H1 (cell line): Measurements from ENCODE around the gene MSANTD2. TPM values are rescaled to one million over a fixed set of nuclear protein-coding genes. Genes with fewer than 3 reads are reported as not detected.

ENCODE experiments used
- CTCF ChIA-PET: fragments of 300-600 bp; sonication (Branson Sonifier 250); formaldehyde crosslinking; loops from one replicate; lab custom pipeline; 2021; ENCODE audit not compliant: partially characterized antibody; lab: Charles Lee
- POLR2A ChIA-PET: fragments of 300-600 bp; sonication (Branson Sonifier 250); formaldehyde crosslinking; loops from one replicate; lab custom pipeline; 2021; ENCODE audit warnings: inconsistent platforms; ENCODE audit not compliant: partially characterized antibody; lab: Charles Lee
- DNase-seq, 2 experiments: peaks; one replicate each; pipeline versions ENCODE4 v3.0.0 to v3.0.0-alpha.2; 2010 to 2022; ENCODE audit warnings: low spot score in 2 of 2, low read depth in 1 of 2, mixed read lengths in 1 of 2
- FAIRE-seq: peaks from 2 replicates; lab custom pipeline; 2011; peaks lifted over from hg19 to GRCh38; lab: Jason Lieb, UNC
- H2AFZ ChIP-seq: 2 replicates; pipeline ENCODE4 v1.8.1; 2012; ENCODE audit warnings: low read length, inconsistent platforms
- H2AK5ac ChIP-seq: 2 replicates; pipeline ENCODE4 v1.6.1; 2013; ENCODE audit warnings: low read depth, low read length
- H2BK120ac ChIP-seq: replicated peaks from 2 replicates; pipeline ENCODE3; 2013; ENCODE audit warnings: low read depth, low read length, inconsistent platforms
- H2BK12ac ChIP-seq: 2 replicates; pipeline ENCODE4 v1.6.1; 2013; ENCODE audit warnings: low read depth, low read length
- H2BK15ac ChIP-seq: 2 replicates; pipeline ENCODE4 v1.6.1; 2013; ENCODE audit warnings: low read length
- H2BK20ac ChIP-seq: 2 replicates; pipeline ENCODE4 v1.6.1; 2013; ENCODE audit warnings: low read length
- H2BK5ac ChIP-seq: 2 replicates; pipeline ENCODE4 v1.6.1; 2013; ENCODE audit warnings: low read depth, low read length
- H3K14ac ChIP-seq: 2 replicates; pipeline ENCODE4 v1.6.1; 2013; ENCODE audit warnings: inconsistent platforms; ENCODE audit not compliant: insufficient read length
- H3K18ac ChIP-seq: 2 replicates; pipeline ENCODE4 v1.6.1; 2013; ENCODE audit warnings: low read length; ENCODE audit errors: extremely low read depth
- H3K23ac ChIP-seq: 2 replicates; pipeline ENCODE4 v1.6.1; 2013; ENCODE audit warnings: inconsistent platforms; ENCODE audit not compliant: insufficient read length
- H3K23me2 ChIP-seq: 2 replicates; pipeline ENCODE4 v1.6.1; 2013; ENCODE audit warnings: low read depth, low read length
- H3K27ac ChIP-seq: 2 replicates; pipeline ENCODE4 v1.6.1; 2011; ENCODE audit warnings: low read depth, low read length, inconsistent platforms
- H3K27me3 ChIP-seq, 4 experiments: replicated peaks in 1 of 4; 1 replicate in 1 of 4; 2 replicates in 3 of 4; pipeline versions ENCODE4 v1.6.1 to v1.8.1; 2011 to 2013; ENCODE audit warnings: low read length in 3 of 4, mild to moderate bottlenecking in 3 of 4, inconsistent platforms in 2 of 4, mixed read lengths in 2 of 4, moderate library complexity in 1 of 4; ENCODE audit not compliant: control insufficient read depth in 3 of 4, insufficient read depth in 3 of 4; ENCODE audit errors: extremely low read depth in 1 of 4
- H3K36me3 ChIP-seq, 4 experiments: 2 replicates each; pipeline versions ENCODE4 v1.6.1 to v1.8.1; 2011 to 2013; ENCODE audit warnings: mild to moderate bottlenecking in 4 of 4, low read length in 3 of 4, moderate library complexity in 2 of 4, control low read depth in 1 of 4, inconsistent platforms in 1 of 4; ENCODE audit not compliant: insufficient read depth in 4 of 4, control insufficient read depth in 2 of 4
- H3K4ac ChIP-seq: replicated peaks from 2 replicates; pipeline ENCODE3; 2013; ENCODE audit warnings: low read length, low read depth, mixed read lengths, inconsistent platforms; ENCODE audit not compliant: insufficient read length
- H3K4me1 ChIP-seq, 4 experiments: replicated peaks in 1 of 4; 1 replicate in 1 of 4; 2 replicates in 3 of 4; pipeline versions ENCODE4 v1.6.1 to v1.8.1; 2011 to 2013; ENCODE audit warnings: low read length in 3 of 4, inconsistent platforms in 2 of 4, mixed read lengths in 1 of 4; ENCODE audit not compliant: insufficient read depth in 4 of 4, control insufficient read depth in 3 of 4
- H3K4me2 ChIP-seq, 2 experiments: 2 replicates each; pipeline versions ENCODE4 v1.6.1 to v1.8.1; 2011 to 2013; ENCODE audit warnings: low read depth in 2 of 2, low read length in 2 of 2, control low read depth in 1 of 2, inconsistent platforms in 1 of 2, mild to moderate bottlenecking in 1 of 2; ENCODE audit not compliant: insufficient read depth in 1 of 2
- H3K4me3 ChIP-seq, 4 experiments: fragments of 200-600, 300-600 bp in 1 of 4; sonication (generic), shearing (Covaris generic), sonication (Bioruptor Twin) in 1 of 4; 2 replicates each; pipeline versions ENCODE4 v1.5.1 to v1.8.1; 2011 to 2016; ENCODE audit warnings: low read length in 4 of 4, low read depth in 3 of 4, control low read depth in 2 of 4, inconsistent platforms in 2 of 4, mild to moderate bottlenecking in 2 of 4, mixed read lengths in 1 of 4, moderate library complexity in 1 of 4; ENCODE audit not compliant: insufficient read depth in 2 of 4; ENCODE audit errors: extremely low read depth in 1 of 4
- H3K56ac ChIP-seq: replicated peaks from 2 replicates; pipeline ENCODE3; 2013; ENCODE audit warnings: low read depth, mild to moderate bottlenecking, mixed read lengths, low read length, inconsistent platforms; ENCODE audit not compliant: insufficient read length
- H3K79me1 ChIP-seq: 2 replicates; pipeline ENCODE4 v1.6.1; 2013; ENCODE audit warnings: low read depth, low read length, control low read depth
- H3K79me2 ChIP-seq, 2 experiments: 2 replicates each; pipeline versions ENCODE4 v1.6.1 to v1.8.1; 2012 to 2013; ENCODE audit warnings: low read length in 2 of 2, mild to moderate bottlenecking in 2 of 2, inconsistent platforms in 1 of 2; ENCODE audit not compliant: insufficient read depth in 2 of 2, control insufficient read depth in 1 of 2
- H3K9ac ChIP-seq, 4 experiments: replicated peaks in 1 of 4; 1 replicate in 1 of 4; 2 replicates in 3 of 4; pipeline versions ENCODE4 v1.6.1 to v1.8.1; 2011 to 2013; ENCODE audit warnings: low read depth in 3 of 4, low read length in 3 of 4, control low read depth in 2 of 4, mild to moderate bottlenecking in 2 of 4, moderate library complexity in 2 of 4, inconsistent platforms in 1 of 4; ENCODE audit errors: extremely low read depth in 1 of 4
- H3K9me3 ChIP-seq, 2 experiments: 2 replicates each; pipeline versions ENCODE4 v1.6.1 to v1.8.1; 2012 to 2013; ENCODE audit warnings: mild to moderate bottlenecking in 2 of 2, moderate library complexity in 2 of 2, control low read depth in 1 of 2, inconsistent platforms in 1 of 2, low read depth in 1 of 2, low read length in 1 of 2, mixed read lengths in 1 of 2; ENCODE audit not compliant: insufficient read depth in 2 of 2
- H4K20me1 ChIP-seq, 2 experiments: replicated peaks in 1 of 2; 2 replicates each; pipeline versions ENCODE3 to v1.8.1; 2011 to 2013; ENCODE audit warnings: inconsistent platforms in 2 of 2, low read length in 2 of 2, mild to moderate bottlenecking in 1 of 2; ENCODE audit not compliant: insufficient read depth in 2 of 2, control insufficient read depth in 1 of 2
- H4K5ac ChIP-seq: 2 replicates; pipeline ENCODE4 v1.6.1; 2013; ENCODE audit warnings: low read length, low read depth, mixed read lengths, inconsistent platforms; ENCODE audit not compliant: insufficient read length
- H4K8ac ChIP-seq: 2 replicates; pipeline ENCODE4 v1.8.0; 2013; ENCODE audit warnings: mild to moderate bottlenecking, moderate library complexity, low read length, inconsistent platforms; ENCODE audit not compliant: insufficient read depth; ENCODE audit errors: extremely low read depth
- H4K91ac ChIP-seq: replicated peaks from 2 replicates; pipeline ENCODE3; 2013; ENCODE audit warnings: low read length, mixed read lengths, inconsistent platforms; ENCODE audit not compliant: insufficient read length
- ATF3 ChIP-seq: IDR thresholded peaks from 2 replicates; pipeline ENCODE4 v1.6.1; 2011; ENCODE audit warnings: low read depth, mild to moderate bottlenecking, low read length; ENCODE audit not compliant: insufficient read depth
- BCL11A ChIP-seq, 2 experiments: IDR thresholded peaks; one replicate each; pipeline ENCODE4 v1.6.1; 2011; ENCODE audit warnings: low read depth in 2 of 2, low read length in 2 of 2, mild to moderate bottlenecking in 2 of 2
- EZH2 ChIP-seq: fragments of 200-600 bp; sonication (generic); IDR thresholded peaks from 2 replicates; pipeline ENCODE4 v1.7.1; 2012; ENCODE audit warnings: low read depth, mild to moderate bottlenecking, moderate library complexity, low read length, inconsistent platforms; ENCODE audit not compliant: severe bottlenecking
- RNF2 ChIP-seq: fragments of 200-900, 300-1000 bp; sonication (generic); IDR thresholded peaks from 2 replicates; pipeline ENCODE4 v1.7.1; 2016; ENCODE audit warnings: borderline replicate concordance, low read depth, mild to moderate bottlenecking, antibody characterized with exemption, low read length; ENCODE audit not compliant: poor library complexity, severe bottlenecking; ENCODE audit errors: missing control alignments
- SUZ12 ChIP-seq: fragments of 200-600 bp; sonication (generic); IDR thresholded peaks from 2 replicates; pipeline ENCODE4 v1.6.1; 2012; ENCODE audit warnings: mild to moderate bottlenecking, inconsistent platforms, low read length, moderate library complexity, mixed read lengths
- TAF1 ChIP-seq: IDR thresholded peaks from 2 replicates; pipeline ENCODE4 v1.6.1; 2011; ENCODE audit warnings: mild to moderate bottlenecking, low read depth, low read length
- WGBS, 2 experiments: shearing (Covaris generic) in 1 of 2; methylation state at CpG; one replicate each; pipeline versions ENCODE4 v1.1.6 to v1.1.7; 2013 to 2015; ENCODE audit warnings: low lambda C conversion rate in 2 of 2, mixed read lengths in 2 of 2, inconsistent platforms in 1 of 2, low coverage in 1 of 2, missing lambda C conversion rate in 1 of 2; ENCODE audit not compliant: insufficient replicate concordance in 2 of 2, insufficient coverage in 1 of 2, insufficient read length in 1 of 2; ENCODE audit errors: extremely low coverage in 1 of 2, missing lambda C conversion rate in 1 of 2; 5-methylcytosine and 5-hydroxymethylcytosine counted together
- polyA plus RNA-seq, 7 experiments: library from polyadenylated mRNA; depleted of rRNA in 3 of 7; stranded (reverse) in 5 of 7; unstranded in 2 of 7; fragments of >200 nt in 5 of 7; fragments of 200-250 nt in 2 of 7; gene quantifications; 1 replicate in 5 of 7; 2 replicates in 1 of 7; 4 replicates in 1 of 7; pipeline versions ENCODE4 v1.2.1 to v1.2.3, GENCODE V29; 2011 to 2013; ENCODE audit warnings: missing spikeins in 2 of 7, mixed read lengths in 2 of 7
- total RNA-seq: library from RNA; stranded (reverse); fragmentation: NEBNext Ultra II Directional; extraction: Animal tissue kit (Norgen Biotek cat#: 25700); gene quantifications from 2 replicates; pipeline ENCODE4 v1.2.1, GENCODE V29; 2021

MSANTD2 gene
- total and polyA plus RNA-seq, 2 of the 8 experiments (the other 6 are each of a cell fraction or from before 2014, with no cell fraction given) = 8.2 to 15.9 TPM

DNA sequence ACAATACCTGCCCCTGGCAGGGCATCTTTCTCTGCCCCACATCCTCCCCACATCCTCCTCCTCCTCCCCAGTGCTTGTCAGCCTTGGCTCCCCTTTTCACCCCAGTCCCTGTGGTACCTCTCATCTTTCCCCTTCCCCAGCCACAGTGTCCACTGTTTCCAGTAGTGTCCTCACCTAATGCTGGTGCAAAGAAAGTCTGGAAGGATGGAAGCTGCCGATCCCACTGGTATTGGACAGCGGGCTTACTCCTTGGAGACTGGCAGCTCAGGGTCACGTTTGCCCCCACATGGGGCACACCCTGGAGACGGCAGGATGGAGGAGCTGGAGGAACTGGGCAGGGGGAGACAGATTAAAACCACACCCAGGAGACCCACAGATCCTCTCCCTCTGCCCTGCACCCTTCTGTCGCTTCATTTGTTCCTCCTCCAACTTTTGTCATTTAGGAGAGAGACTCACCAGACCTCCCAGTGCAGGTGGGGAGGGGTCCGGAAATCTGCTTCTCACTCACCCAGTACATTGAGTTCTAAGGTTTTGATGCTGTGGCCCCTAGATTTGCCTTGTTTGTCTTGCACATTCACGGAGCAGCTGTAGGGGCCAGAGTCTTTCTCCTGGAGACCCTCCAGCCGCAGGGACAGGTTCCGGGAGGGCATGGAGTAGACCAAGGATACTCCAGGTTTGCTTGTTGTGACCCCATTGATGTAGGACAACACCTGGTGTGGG lies 44.0 kb downstream of the MSANTD2 start:
- ChIA-PET CTCF (interaction anchor here (0.6 to 28.0 kb wide), 11 partner anchors 17 to 341 kb away, joined by 3 to 382 read pairs (median 4); partner anchors contain the start of gene NRGN), POLR2A (interaction anchor here (3.1 kb wide), 1 partner anchor 11 kb away, joined by 13 read pairs; no protein-coding TSS in a partner anchor)
- Histone ChIP-seq H3K9me3 (no peaks in the 10 kb centered on the region), H2AFZ (no peak overlapping the region), H3K36me3 (peaks cover 0 to 3% (median 0%) of the 10 kb centered on the region in 4 experiments; a peak in 1 of 8 replicates), H2BK20ac (no peak overlapping the region; the same call in 1 of the 2 replicates), H3K27me3 (peaks cover 89 to 100% (median 96%) of the 10 kb centered on the region in 4 experiments), H3K14ac (no peak overlapping the region), H3K23me2 (peaks cover 6% of the 10 kb centered on the region; the same call in 1 of the 2 replicates), H2BK120ac (no peak overlapping the region), H3K27ac (no peak overlapping the region), H3K4ac (peak overlapping the region; percentile 39), H2BK15ac (peak overlapping the region; percentile 19), H2BK5ac (no peak overlapping the region), H3K79me1 (no peaks in the 10 kb centered on the region), H2BK12ac (peak overlapping the region; percentile 50; the same call in 1 of the 2 replicates), H4K8ac (no peak overlapping the region), H4K20me1 (peaks cover 14 to 19% of the 10 kb centered on the region in 2 experiments), H3K4me3 (no peak overlapping the region), H3K56ac (no peak overlapping the region), H4K91ac (no peak overlapping the region), H3K18ac (no peak overlapping the region), H3K79me2 (no peaks in the 10 kb centered on the region), H2AK5ac (no peak overlapping the region), H3K9ac (no peak overlapping the region), H3K23ac (no peak overlapping the region), H4K5ac (no peak overlapping the region), H3K4me2 (peak overlapping the region; percentile 20 to 38; a peak in 3 of 4 replicates), H3K4me1 (peaks cover 6 to 49% (median 24%) of the 10 kb centered on the region in 4 experiments)
- TF ChIP-seq BCL11A (IDR thresholded peaks at IDR 0.05; ENCODE audit: low read depth in 2 of 2, low read length in 2 of 2) (no peak), ATF3 (no peak), SUZ12 (peak; percentile 88; the same call in 1 of the 2 replicates), EZH2 (peak; percentile 71), TAF1 (no peak), RNF2 (peak; percentile 85)
- 18% methylated on average over 9 of the region's 9 CpGs; no CpG with 5 or more reads in 1 of the 2 experiments for WGBS, 2 experiments
- FAIRE-seq = no peak
- no peak for DNase-seq
